Brain pericyte (primary cell): ENCODE measurements around the gene CDH16.

Experiments used
- DNase-seq: peaks from one replicate; pipeline ENCODE4 v3.0.0-alpha.2; 2012; ENCODE audit warnings: low read depth, low spot score

The CDH16 gene

GRCh38 chr16:66927918-66928649, 9.4 kb upstream of the CDH16 start:
- no peak for DNase-seq

- no peak for DNase-seq
Observed at GRCh38 chr16:66926961-66927436, 8.3 kb upstream of the CDH16 start.

GRCh38 chr16:66926171-66926947, 7.7 kb upstream of the CDH16 start:
- DNase-seq: no peak

DNA sequence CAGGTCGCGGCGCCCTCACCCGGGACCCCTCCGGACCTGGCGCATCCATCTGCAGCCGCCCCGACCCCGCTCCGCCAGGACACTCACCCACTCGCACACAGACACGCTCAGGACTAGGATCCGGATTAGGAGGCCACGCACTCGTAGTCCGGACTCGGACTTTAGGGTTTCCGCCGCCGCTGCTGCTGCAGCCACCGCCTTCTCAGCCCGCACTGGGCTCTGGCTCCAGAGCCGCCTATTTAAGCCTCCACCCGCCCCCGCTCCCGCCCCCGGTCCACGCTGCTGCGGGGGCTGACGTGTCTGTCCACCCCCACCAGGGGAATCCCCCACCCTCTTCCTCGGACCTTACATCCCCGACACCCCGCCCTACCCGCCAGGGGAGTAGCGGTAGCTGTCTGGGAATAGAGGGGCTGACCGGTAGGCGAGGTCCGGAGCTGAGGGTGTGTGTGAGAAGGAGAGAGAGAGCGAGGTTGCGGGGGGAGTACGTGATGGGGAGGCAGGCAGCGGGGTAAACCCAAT, 6.7 kb upstream of the CDH16 start, which contains the start of gene RRAD:
RRAD (minus strand) TSS at position 214 of the 519 bp plus-strand sequence. CDS start 356 bp downstream, outside the sequence.
- no peak for DNase-seq

- DNase-seq: no peak
Observed at GRCh38 chr16:66924527-66925321, 6.0 kb upstream of the CDH16 start.

- DNase-seq: no peak
Observed at GRCh38 chr16:66923866-66924265, 5.2 kb upstream of the CDH16 start.

GRCh38 chr16:66923247-66923731, 4.6 kb upstream of the CDH16 start:
- no peak for DNase-seq

DNA sequence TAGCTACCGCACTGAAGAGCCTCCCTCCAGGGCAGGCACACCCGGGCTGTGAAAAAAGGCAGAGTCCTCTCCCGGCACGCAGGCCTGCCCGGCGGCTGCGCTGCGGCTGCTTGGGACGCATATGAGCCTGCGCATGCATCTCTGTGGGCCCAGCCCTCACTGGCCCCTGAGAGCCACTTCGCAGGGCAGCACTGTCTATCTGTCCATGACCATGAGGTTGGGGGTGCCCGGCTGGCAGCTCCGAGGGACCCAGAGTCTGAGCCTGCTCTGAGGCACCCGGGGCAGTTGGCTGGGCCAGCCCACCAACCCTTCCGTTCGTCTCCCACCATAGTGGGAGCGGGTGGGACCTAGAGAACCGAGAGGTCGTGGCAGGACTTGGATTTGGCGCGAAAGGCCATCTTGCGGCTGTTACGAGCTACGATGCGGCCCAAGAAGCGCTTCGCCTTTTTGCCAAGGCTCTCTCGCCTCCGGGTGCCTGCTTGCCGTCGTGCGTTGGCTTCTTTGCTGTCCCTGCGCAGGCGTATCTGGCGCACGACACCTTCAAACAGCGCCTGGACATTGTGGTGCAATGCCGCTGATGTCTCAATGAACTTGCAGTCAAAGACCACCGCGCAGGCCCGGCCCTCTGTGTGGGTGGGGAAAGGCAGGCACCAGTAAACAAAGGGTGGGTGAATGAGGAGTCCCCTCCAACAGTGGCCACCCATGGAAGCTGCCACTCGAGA, 3.2 kb upstream of the CDH16 start:
- no peak for DNase-seq

- DNase-seq: no peak
Observed at GRCh38 chr16:66920924-66921680, 2.4 kb upstream of the CDH16 start.

- DNase-seq: no peak
Observed at GRCh38 chr16:66920299-66920590, 1.6 kb upstream of the CDH16 start.

GRCh38 chr16:66919569-66920298, 1.0 kb upstream of the CDH16 start:
- no peak for DNase-seq

DNA sequence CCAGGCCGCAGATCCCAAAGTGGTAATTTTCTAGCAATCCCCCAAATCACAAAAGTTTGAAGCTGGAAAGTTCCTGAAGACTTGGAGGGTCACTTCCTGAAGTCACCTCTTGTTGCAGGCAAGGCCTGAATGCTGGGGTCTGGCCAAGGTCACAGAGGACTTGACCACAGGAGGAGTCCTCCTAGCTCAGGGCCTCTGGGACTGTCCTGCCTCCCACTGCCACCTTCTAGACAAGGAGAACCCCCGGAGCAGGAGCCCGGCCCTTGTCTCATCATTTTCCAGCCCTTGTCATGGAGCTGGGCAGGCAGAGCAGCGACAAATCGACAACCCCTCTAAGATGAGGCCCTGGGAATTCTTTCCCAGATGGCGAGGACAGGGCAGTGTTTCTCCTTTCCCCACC, 330 bp downstream of the CDH16 start:
- no peak for DNase-seq

DNA sequence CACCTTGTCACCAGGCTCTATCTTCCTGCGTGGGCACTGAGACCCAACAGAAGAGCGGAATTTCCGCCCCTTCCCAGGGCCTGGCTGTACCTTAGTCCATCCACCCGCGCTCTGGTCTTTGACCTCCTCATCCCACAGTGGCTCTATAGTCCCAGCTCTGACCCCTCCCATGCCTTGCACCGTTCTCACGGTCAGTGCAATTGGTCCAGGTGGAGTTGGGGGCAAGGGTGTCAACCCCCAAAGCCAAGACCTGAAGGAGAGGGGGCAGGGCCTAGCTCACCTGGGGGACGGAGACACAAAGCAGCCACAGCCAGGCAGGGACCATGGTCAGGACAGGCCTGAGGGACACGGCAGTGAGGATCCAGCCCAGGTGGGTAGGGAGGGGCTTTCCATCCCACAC, 944 bp downstream of the CDH16 start:
- no peak for DNase-seq

DNA sequence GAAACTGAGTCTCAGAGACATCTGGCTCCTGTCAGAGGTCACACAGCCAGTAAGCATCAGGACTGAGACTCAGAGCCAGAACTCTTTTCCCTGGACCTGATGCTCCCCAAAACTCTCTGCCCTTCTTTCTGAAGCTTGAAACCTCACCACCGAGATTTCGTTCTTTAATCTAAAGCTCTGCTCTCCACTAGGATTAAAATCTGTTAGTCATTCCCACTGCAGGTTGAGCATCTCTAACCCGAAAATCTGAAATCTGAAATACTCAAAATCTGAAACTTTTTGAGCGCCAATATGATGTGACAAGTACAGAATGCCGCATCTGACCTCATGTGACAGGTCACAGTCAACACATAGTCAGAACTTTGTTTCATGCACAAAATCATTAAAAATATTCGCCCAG, 2.2 kb downstream of the CDH16 start:
- DNase-seq: no peak

DNA sequence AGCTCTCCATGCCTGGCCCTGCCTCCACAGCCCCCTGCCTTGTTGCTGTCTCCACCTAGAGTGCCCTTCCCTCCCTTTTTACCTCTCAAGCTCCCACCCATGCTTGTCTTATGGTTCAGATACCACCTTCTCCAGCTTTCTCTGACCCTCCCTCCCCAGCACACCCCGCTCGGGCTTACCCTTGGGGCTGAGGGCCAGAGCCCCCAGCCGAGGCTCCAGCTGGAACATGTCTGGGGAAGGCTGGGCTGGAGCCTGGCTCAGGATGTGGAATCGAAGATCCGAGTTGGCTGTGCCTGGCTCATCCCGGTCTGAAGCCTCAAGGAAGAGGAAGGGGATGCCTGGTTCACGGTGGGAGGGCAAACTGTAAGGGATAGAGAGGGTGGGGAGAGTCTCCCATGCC, 3.6 kb downstream of the CDH16 start:
- no peak for DNase-seq

GRCh38 chr16:66914541-66914940, 4.1 kb downstream of the CDH16 start:
- DNase-seq: no peak

DNA sequence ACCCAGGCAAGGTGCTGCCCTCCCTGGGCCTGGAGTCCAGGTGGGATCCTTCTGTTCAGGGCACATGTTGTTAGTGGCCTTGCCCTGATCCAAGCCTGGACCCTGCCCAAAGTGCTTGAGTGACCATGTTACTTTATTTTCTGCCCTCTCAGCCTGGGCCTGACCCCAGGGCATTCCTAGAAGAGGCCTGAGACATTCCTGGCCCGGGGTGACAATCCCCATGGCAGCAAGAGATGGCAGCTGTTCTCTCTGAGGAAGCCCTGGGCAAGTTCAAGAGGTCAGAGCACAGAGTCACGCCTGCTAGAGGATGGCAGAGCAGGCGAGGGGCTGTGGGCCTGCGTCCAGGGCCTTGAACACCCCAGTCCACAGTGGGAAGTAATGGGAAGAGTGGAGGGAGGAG, 5.0 kb downstream of the CDH16 start:
- no peak for DNase-seq

GRCh38 chr16:66913081-66913480, 5.6 kb downstream of the CDH16 start:
- DNase-seq: no peak

DNA sequence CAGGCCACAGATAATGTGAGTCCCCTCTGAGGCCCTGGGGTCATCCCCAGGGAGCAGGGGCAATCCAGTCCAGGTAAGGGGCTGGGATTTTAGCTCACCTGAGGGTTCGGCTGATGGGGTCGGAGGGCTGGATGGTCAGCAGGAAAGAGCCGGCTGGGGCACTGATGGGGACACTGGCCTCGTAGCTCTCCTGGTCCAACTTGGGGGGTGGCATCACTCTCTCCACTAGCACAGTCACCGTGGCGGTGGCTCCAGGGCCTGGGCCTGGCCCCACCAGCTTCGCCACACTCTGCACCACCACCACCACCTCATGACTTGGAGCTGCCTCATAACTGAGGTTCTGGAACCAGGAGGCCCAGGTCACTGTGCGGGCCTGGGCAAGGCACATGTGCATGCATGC, 6.9 kb downstream of the CDH16 start:
- no peak for DNase-seq

DNA sequence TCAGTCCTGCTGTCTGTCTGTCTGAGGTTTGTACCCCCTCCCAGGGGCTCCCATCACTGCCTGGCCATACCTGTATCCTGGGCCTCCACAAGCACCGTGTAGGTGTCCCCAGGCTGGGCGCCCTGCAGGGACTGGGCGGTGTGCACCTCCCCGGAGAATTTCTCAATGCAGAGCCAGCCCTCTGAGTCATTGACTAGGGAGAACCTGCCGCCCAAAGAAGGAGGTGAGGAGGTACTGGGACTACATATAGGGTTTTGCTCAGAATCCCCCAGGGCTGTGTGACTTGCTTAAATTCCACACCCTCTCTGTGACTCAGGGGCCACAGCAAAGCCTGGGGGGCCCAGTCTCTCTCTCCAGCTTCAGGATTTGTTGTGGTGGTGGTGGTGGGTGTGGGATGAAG, 7.6 kb downstream of the CDH16 start:
- DNase-seq: no peak
